GM12872 (cell line): ENCODE results near the gene RPS4Y2.

Source experiments
- CTCF ChIP-seq: IDR thresholded peaks from 3 replicates; pipeline ENCODE4 v1.5.1; 2011; ENCODE audit warnings: low read depth, mild to moderate bottlenecking, low read length, moderate library complexity; ENCODE audit not compliant: insufficient read depth

Gene RPS4Y2

GRCh38 chrY:20817067-20817466 lies 61.2 kb downstream of the RPS4Y2 start:
- TF ChIP-seq CTCF, result no peak
